Measurements from ENCODE around the gene CACNA1D. TPM values are rescaled to one million over a fixed set of nuclear protein-coding genes. Genes with fewer than 3 reads are reported as not detected.
A peak's percentile ranks its signal among the peaks of the same experiment; 100 is the strongest.

The CACNA1D gene
- total and polyA plus RNA-seq, 2 donors from 2014 or later, result 3.7 to 35.7 TPM

DNA sequence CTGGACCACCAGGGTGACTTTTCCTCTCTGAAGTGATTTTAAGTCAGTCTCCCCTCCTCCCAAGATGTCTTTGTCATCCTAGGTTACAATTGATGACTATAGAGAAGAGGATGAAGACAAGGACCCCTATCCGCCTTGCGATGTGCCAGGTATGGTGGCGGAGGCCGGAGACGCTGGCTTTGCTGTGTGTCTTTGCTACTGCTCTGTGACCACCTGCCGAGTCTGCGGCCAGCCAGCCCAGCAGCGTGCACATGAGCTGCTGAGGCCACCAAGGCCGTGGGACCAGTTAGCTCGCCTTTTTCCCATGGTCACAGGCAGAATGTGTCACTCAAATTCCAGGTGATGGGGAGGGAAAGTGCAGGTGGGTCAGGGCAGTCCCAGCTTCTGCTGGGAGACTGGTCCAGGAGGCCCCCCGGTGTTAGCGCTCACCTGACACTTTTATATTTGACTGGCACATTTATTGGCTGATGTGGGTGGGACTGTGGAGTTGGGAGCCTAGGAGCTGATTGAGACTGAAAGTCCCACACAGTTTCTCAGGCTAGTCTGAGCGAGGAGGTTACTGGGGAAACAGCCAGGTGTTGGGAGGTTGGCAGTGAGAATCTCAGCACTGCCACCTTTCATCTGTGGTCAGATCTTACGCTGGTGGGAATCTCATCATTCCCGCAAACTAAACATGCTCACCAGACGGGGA lies 237.7 kb downstream of the CACNA1D start:
- no peak overlapping the region for H3K27ac ChIP-seq (ENCODE audit: low read depth in 2 of 2, low read length in 2 of 2)
- TF ChIP-seq, protein P1, sequence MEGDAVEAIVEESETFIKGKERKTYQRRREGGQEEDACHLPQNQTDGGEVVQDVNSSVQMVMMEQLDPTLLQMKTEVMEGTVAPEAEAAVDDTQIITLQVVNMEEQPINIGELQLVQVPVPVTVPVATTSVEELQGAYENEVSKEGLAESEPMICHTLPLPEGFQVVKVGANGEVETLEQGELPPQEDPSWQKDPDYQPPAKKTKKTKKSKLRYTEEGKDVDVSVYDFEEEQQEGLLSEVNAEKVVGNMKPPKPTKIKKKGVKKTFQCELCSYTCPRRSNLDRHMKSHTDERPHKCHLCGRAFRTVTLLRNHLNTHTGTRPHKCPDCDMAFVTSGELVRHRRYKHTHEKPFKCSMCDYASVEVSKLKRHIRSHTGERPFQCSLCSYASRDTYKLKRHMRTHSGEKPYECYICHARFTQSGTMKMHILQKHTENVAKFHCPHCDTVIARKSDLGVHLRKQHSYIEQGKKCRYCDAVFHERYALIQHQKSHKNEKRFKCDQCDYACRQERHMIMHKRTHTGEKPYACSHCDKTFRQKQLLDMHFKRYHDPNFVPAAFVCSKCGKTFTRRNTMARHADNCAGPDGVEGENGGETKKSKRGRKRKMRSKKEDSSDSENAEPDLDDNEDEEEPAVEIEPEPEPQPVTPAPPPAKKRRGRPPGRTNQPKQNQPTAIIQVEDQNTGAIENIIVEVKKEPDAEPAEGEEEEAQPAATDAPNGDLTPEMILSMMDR (IDR thresholded peaks at IDR 0.05; ENCODE audit: borderline replicate concordance, extremely low read depth, insufficient read depth), result no peak
- no peaks in the 10 kb centered on the region for H3K9me3 ChIP-seq (ENCODE audit: control insufficient read depth in 2 of 3, insufficient read depth in 1 of 3, low read length in 3 of 3)
- H3K27me3 ChIP-seq (ENCODE audit: control insufficient read depth, insufficient read depth, low read length), result no peaks in the 10 kb centered on the region
- no peak overlapping the region for H3K4me3 ChIP-seq (ENCODE audit: low read length in 3 of 3)
- no peaks in the 10 kb centered on the region for H3K36me3 ChIP-seq (ENCODE audit: control insufficient read depth in 2 of 3, insufficient read depth in 3 of 3, low read length in 3 of 3)
- peaks cover 0 to 3% (median 0%) of the 10 kb centered on the region in 3 donors for H3K4me1 ChIP-seq (ENCODE audit: control insufficient read depth in 2 of 3, insufficient read depth in 2 of 3, low read depth in 1 of 3, low read length in 3 of 3)
- DNase-seq (no peak), FAIRE-seq (no peak)
- H3K9ac ChIP-seq (ENCODE audit: low read length in 3 of 3), result no peak overlapping the region
- intact Hi-C loops (cut with DNase I), result no loop called here

DNA sequence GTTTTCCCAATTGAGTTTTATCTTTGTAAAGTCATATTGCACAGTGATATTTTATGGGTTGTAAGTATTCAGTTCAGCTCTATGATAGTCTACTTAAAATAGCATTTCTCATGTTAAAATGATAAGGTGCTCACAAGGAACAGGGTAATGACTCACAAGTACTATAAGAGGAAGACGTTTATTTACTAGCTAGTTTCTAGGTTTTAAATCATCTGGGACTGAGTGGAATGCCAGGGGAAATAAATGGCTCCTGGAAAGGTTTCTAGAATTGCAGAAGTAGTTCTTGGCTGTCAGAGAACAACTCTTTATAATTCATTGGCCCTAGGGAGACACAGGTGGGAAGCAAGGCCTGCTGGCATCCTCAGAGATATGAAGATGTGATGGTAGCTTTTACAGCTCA lies 239.0 kb downstream of the CACNA1D start:
- TF ChIP-seq, protein P1 (IDR thresholded peaks at IDR 0.05; ENCODE audit: borderline replicate concordance, extremely low read depth, insufficient read depth), result no peak
- intact Hi-C loops (cut with DNase I), result no loop called here

DNA sequence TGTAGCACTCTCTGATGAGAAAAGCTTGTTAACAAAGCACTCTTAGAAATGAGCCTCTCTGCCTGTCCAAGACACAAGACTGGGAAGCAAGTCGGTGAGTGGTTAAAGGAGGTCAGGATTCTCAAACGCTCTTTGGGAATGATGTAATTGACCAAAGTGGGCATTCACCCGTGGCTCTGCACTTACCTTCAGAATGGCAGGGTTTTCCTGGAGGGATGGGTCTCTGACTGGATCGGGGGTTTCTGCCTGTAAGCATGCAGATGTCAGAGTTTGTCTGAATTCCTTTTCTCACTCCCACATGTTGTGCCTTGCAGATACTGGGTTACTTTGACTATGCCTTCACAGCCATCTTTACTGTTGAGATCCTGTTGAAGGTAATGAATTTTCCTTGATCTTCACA lies 245.6 kb downstream of the CACNA1D start:
- FAIRE-seq (no peak), DNase-seq (peak in 2 of 5 donors; percentile 55 to 64)
- TF ChIP-seq, protein P1 (IDR thresholded peaks at IDR 0.05; ENCODE audit: borderline replicate concordance, extremely low read depth, insufficient read depth), result no peak
- Histone ChIP-seq H3K27ac (ENCODE audit: low read depth in 2 of 2, low read length in 2 of 2) (no peak overlapping the region), H3K27me3 (ENCODE audit: control insufficient read depth, insufficient read depth, low read length) (no peaks in the 10 kb centered on the region), H3K4me3 (ENCODE audit: low read length in 3 of 3) (no peak overlapping the region), H3K4me1 (ENCODE audit: control insufficient read depth in 2 of 3, insufficient read depth in 2 of 3, low read depth in 1 of 3, low read length in 3 of 3) (no peaks in the 10 kb centered on the region), H3K9me3 (ENCODE audit: control insufficient read depth in 2 of 3, insufficient read depth in 1 of 3, low read length in 3 of 3) (no peaks in the 10 kb centered on the region), H3K36me3 (ENCODE audit: control insufficient read depth in 2 of 3, insufficient read depth in 3 of 3, low read length in 3 of 3) (no peaks in the 10 kb centered on the region), H3K9ac (ENCODE audit: low read length in 3 of 3) (no peak overlapping the region)
- intact Hi-C loops (cut with DNase I), result no loop called here

More for the DNA sequence above, 239.0 kb downstream of the CACNA1D start:
- DNase-seq, result peak in 1 of 5 donors; percentile 28
- Histone ChIP-seq H3K4me3 (ENCODE audit: low read length in 3 of 3) (no peak overlapping the region), H3K4me1 (ENCODE audit: control insufficient read depth in 2 of 3, insufficient read depth in 2 of 3, low read depth in 1 of 3, low read length in 3 of 3) (peaks cover 0 to 3% (median 0%) of the 10 kb centered on the region in 3 donors), H3K36me3 (ENCODE audit: control insufficient read depth in 2 of 3, insufficient read depth in 3 of 3, low read length in 3 of 3) (no peaks in the 10 kb centered on the region), H3K27me3 (ENCODE audit: control insufficient read depth, insufficient read depth, low read length) (no peaks in the 10 kb centered on the region), H3K9ac (ENCODE audit: low read length in 3 of 3) (no peak overlapping the region), H3K9me3 (ENCODE audit: control insufficient read depth in 2 of 3, insufficient read depth in 1 of 3, low read length in 3 of 3) (no peaks in the 10 kb centered on the region), H3K27ac (ENCODE audit: low read depth in 2 of 2, low read length in 2 of 2) (no peak overlapping the region)
- FAIRE-seq, result no peak

All from kidney (tissue), 14 donors.